HG02763 (cell line): ENCODE results near the gene STAT4.

Source experiments
- ATAC-seq: cut with Tn5 transposase; IDR thresholded peaks from one replicate; pipeline ENCODE4 v1.9.1; 2021; ENCODE audit warnings: mild to moderate bottlenecking, moderate library complexity; ENCODE audit not compliant: unreplicated experiment

STAT4 gene

DNA sequence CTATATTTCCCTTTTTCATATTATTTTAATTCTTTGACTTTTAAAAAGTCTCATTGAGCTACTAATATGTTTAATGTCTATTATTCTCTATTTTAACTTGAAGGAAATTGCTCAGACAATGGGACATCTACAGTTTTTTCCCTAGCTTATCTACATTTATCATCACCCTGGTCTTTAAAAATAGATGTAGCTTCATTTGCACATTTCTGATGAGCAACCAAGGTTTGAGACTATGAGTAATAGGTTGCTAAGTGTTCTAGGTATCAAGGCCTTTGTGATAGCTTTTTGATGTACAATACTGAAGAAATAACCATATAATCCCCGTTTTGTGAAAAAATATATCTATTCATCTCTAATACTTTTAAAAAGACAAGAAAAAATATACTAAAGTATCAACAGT, 47.0 kb downstream of the STAT4 start:
- ATAC-seq, result no peak

DNA sequence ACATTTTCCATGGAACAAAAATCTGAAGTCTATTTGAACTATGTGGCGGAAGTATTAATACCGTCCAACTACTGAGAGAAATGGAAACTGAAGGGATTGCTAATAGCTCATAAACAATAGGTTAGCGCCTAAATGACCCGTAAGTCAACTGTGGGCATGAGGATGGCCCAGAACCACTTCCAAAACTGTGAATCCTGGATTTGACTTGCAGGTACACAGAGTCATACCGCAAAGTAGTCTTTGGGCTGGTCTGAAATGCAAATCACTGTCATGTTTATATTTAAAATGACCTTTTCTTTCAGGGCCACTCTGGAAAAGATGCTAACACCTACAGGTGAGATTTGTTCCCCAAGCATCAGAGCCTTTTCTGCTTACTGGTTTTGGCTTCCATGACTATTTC, 50.6 kb downstream of the STAT4 start:
- ATAC-seq, result no peak

- no peak for ATAC-seq
Observed at GRCh38 chr2:191087311-191087710, 63.5 kb downstream of the STAT4 start.

DNA sequence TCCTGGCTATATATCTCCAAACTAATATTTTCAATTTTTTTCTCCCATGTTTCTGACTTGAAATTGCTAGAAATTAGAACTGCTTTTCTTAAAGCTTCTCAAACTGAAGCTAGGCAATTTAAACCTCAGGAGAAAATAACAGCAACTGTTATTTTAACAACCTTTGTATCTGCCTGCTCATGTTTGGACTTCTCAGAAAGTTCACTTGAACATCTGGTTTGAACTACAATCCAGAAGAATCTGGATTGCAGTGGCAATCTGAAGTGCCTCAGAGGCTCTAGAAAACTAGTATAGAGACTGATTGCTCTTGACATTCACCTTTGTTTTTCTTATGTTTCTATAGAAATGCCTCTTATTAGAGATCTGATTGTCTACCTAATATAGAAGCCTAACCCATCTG, 64.1 kb downstream of the STAT4 start:
- ATAC-seq, result no peak

GRCh38 chr2:191083540-191083939, 67.3 kb downstream of the STAT4 start:
- no peak for ATAC-seq

- ATAC-seq, result no peak
Observed at GRCh38 chr2:191082321-191082720, 68.5 kb downstream of the STAT4 start.

GRCh38 chr2:191081411-191082155, 69.2 kb downstream of the STAT4 start:
- no peak for ATAC-seq

- ATAC-seq, result no peak
Observed at GRCh38 chr2:191078165-191078867, 72.5 kb downstream of the STAT4 start.

GRCh38 chr2:191070276-191070675, 80.5 kb downstream of the STAT4 start:
- no peak for ATAC-seq

GRCh38 chr2:191069606-191070005, 81.2 kb downstream of the STAT4 start:
- ATAC-seq, result no peak

- no peak for ATAC-seq
Observed at GRCh38 chr2:191066919-191067233, 83.9 kb downstream of the STAT4 start.

DNA sequence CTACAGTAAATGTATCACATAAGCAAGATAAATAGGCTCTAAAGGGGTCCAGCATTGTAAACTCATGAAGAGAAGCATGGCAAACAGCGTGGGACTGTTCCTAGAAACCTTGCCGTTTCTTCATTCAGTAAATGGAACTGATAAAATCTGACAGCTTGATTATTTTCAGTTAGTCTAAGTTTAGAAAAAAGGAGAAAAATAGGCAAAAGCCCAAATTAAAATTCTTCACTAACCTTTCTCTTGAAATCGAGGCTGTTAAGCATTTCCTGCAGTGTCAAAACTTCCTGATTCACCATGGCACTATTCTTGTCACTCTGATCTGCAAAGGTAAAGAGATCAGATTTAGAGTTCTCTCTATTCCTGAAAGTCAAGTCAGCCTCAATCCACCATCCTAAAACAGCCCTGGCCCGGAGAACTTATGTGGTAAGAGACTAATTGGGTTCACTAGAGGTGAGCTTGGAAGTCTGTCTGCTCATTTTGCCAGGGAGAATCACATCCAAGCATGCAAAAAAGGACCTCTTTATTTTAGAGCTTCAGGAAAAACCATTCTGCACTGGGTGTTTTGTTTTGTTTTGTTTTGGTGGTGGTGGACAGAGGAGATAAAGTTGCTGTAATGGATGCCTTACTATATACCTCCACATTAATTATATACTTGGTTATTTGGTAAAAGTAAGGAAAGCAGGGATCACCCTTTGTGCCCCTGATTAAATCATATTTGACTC, 84.4 kb downstream of the STAT4 start:
- ATAC-seq, result no peak

DNA sequence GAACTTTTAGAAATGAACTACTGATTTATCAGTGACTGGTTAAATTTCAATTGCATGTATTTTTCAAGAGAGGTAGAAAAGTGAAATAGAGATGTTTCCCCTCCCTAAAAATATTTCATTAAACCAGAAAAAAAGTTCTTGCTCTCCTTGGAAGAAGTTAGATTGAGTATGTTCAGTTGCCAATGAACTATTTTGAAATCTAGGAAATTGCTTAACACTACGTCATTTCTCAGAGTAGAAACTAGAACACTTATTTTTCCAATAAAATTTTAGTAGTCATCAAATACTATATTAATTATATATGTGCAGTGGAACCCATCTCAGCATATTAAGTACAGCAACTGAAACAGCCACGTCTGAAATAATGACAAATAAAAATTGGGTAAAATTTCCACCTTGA, 85.0 kb downstream of the STAT4 start:
- ATAC-seq, result no peak

DNA sequence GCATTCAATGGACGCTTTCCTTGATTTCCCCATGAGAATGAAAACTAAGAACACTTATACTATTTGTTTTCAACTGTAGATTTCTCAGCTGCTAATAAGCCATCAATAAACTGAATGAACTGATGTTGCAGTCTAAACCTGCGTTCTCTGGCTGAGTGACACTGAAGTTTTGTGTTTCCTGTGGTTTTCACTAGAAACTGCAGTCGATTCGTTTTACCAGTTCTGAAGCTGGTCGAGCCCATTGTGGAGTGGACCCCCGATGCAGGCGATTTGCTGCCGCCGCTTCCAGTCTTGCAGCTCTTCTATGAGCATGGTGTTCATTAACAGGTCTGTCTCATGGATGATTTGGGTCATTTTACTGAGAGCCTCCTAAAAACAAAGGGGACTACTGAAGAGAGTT, 86.2 kb downstream of the STAT4 start:
- ATAC-seq, result no peak

- ATAC-seq, result no peak
Observed at GRCh38 chr2:191063584-191063983, 87.2 kb downstream of the STAT4 start.

DNA sequence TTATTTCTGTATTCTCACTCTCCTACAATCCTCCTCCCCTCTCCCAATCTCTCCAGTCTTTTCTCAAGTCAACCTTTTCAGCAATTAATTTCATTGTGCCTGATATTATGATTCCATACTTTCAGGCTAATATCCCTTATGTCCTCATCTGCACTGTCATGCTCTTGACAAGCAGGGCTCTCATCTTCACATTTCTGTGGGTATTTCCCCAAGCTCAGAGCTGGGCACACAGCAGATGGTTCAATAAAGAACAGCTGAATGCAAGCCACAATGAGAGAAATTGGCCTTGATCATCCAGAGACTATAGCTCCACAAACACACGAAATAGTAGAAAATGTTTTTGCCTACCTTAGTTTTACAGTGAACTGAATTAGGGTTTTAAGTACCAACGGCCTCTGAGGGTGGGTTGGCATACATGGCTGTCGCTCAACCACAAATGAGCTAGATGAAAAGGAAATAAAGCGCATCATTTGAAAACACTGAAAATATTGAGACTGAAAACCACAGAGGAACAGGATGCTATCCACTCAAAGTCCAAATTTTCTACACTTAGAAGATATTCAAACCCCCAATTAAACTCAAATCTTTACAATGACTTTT, 89.3 kb downstream of the STAT4 start:
- no peak for ATAC-seq

GRCh38 chr2:191059308-191059707, 91.5 kb downstream of the STAT4 start:
- ATAC-seq, result no peak

DNA sequence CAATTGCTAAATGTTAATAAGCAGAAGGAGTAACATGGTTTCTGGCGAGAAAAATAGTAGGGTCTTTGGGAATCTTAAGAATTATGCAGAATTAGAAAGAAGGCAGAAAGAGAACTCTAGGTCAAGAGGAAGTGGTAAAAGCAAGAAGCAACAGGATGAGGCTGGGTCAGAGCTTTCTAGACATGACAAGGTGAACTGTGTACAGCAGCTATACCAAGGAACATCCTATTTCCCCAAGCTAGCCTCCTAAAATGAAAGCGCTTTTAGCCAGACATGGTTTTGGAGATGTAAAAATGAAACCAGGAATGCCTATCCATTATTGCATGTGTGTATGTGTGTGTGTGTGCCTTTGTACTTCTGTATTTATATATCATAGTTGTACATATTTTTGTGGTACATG, 94.6 kb downstream of the STAT4 start:
- ATAC-seq, result no peak

GRCh38 chr2:191053256-191053655, 97.5 kb downstream of the STAT4 start:
- no peak for ATAC-seq

DNA sequence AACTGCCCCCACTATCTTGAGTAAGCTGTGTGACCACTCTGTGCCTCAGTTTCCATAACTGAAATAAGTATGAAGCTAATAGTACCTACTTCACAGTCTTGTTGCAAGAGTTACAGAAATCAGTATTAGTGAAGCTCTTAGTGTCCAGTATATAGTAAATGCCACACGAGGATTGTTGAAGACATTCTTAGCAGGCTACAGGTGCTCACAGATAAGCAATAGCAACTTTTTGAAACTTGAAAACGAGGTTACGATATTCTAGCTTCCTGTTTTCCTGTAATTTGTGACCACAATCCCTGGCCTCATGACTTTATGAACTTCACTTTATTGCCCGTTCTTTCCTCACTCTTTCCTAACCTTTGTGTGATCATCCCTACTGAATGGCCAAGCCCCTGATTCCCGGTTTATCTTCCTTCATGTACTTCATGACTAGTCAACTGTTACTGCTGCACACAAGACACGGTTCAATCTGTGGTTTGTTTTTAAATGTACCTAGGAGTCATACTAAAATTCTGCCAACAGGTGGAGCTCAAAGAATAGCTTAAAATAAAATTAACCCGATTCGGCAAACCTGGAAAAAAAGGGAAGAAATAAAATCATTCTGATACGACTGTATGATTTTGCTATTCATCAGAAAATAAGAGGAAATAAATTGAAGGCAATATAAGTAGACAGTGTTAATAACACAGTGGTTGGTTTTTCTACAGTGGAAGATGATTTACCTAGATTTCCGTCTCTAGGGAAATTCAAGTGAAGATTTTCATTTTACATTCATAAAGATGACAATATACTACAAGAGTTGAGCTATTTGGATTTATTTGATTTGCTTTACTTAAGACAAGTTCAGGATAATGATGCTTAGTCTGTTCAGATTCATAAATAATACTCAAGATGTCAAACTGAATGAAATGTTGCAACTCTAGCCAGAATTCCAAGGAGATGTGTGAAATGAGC, 98.7 kb downstream of the STAT4 start:
- ATAC-seq, result peak; percentile 46

DNA sequence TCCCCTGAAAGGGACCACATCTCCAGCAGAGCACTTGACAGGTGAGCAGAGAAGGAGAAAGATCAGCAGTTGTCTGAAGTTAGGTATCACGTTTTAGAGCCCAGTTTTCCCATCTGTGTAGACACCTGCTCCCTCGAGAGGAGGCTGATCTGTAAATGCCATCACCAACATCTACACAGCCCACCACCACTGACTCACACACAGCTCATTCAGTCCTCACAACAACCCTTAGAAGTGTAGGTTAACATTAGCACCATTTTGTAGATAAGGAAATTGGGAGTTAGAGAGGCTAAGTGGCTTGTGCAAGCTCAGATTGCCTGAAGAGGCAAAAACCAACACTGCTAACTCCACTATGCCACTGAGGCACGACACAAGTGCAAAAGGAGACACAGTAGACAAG, 99.6 kb downstream of the STAT4 start:
- ATAC-seq, result no peak
